GM08714 (cell line): ENCODE measurements around the gene FAM13A.

Source experiments
- H3K4me3 ChIP-seq: fragments of 200-500 bp; sonication (Bioruptor generic); 2 replicates; pipeline ENCODE4 v1.5.1; 2014; ENCODE audit warnings: mild to moderate bottlenecking, low read length, inconsistent platforms
- ZNF274 ChIP-seq: IDR thresholded peaks from 2 replicates; pipeline ENCODE4 v1.6.1; 2012; ENCODE audit warnings: mild to moderate bottlenecking, low read depth, low read length

The FAM13A gene

DNA sequence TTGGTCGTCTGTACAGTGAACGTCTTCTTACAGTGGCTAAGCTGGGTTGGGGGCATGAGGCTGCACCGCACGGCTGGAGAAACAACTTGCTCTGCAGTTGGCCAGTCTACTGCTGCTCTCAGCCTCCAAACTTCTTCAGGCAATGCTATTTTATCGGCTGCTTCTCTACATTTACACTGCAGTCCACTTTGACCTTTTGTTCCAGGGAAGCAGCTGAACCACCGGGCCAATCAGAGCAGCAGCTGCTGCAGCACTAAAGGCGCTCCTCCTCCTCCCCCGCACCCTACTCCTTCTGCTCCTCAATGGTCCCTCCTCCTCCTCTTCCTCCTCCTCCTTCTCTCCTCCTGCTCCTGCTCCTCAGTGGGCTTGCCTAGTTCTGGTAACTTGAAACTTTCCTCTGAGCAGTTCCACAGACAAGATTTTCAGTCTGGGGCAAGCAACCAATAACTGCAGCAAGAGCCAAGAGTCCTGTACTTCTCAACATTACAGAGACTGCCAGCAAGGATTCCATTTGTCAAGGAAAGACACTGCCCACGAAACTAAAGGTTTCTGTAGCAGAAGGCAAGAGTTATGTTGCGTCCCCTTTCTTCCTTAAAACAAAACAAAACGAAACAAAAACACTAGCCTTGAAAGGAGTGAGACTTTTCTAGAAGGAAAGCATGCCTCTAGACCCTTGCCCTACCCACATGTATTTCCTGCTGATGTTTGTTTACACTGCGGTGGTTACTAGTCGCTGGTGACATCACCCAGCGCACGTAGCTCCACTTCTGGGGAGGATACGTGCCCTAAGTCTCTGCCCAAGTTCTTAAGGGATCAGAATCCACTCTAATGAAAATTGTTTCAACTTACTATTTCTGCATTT lies 233.7 kb downstream of the FAM13A start:
- peak overlapping the region; percentile 52 for H3K4me3 ChIP-seq
- TF ChIP-seq ZNF274: no peak

DNA sequence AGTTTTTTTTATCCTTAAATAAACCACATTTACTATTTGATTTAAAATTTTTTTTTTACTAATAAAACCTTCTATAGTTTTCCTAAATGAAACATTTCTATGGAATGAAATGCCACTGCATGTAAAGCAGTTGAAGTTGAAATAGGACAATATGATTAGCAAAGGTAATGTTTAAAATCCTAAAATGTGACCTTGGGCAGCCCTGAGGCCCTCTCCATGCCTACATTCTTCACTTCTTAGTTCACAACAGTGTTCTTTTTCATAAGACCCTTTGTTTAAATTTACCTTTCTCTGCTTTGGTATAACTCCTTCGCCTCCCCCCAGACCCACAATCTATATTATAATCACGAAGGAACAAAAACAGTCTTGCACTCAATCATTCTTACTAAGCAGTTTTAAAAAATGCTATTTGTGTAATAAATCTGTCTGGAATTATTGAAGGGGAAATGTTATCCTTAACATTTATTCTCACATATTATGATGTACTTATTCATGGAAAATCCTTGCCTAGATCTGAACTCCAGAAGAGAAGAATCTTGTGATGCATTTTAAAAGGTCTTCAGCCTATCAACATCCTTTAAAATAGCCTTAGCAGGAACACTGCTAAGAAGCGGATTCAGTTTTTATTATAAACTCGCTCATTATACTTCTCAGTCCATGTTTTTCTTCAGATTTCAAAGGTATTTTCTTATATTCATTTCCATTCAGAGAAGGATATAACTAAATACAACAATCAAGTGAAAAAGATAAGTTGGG lies 234.8 kb downstream of the FAM13A start:
- H3K4me3 ChIP-seq: no peak overlapping the region
- no peak for TF ChIP-seq ZNF274

- no peak for TF ChIP-seq ZNF274
- no peak overlapping the region for H3K4me3 ChIP-seq
Observed at GRCh38 chr4:88821522-88821921, 235.5 kb downstream of the FAM13A start.

DNA sequence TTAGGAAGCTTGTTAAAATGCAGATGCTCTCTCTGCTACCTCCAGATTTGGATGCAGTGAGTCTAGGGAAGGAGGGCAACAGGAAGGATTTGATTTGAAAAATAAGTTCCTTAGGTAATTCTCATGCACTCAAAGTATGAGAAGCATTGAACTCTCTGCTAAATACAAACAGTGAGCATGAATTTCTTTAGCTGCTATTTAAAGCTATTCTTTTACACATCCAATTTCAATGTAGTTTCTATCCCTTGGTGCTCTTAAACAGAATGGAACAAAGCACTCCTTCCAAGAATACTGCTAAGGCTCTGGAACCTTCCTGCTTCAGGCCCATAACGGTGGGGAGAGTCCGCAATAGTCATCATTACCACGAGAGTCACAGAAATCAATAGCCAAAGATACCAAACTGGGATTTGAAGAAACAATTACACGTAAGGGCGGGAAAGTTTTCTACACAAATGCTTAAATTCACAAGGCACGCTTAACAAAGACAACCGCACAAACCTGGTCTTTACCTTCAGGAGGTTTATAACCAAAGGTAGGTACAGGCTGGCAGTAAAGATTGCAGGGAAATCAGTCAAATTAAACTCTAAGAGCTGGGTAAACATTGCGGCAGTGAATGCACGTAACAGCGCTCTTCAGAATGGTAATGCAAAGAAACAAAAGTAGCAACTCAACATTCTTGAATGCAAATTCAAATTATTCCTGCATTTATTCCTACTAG lies 236.1 kb downstream of the FAM13A start:
- TF ChIP-seq ZNF274: no peak
- H3K4me3 ChIP-seq: no peak overlapping the region

- H3K4me3 ChIP-seq: no peak overlapping the region
- TF ChIP-seq ZNF274: no peak
Observed at GRCh38 chr4:88819818-88820697, 236.9 kb downstream of the FAM13A start.

- H3K4me3 ChIP-seq: no peak overlapping the region
- TF ChIP-seq ZNF274: no peak
Observed at GRCh38 chr4:88818631-88819470, 238.1 kb downstream of the FAM13A start.

DNA sequence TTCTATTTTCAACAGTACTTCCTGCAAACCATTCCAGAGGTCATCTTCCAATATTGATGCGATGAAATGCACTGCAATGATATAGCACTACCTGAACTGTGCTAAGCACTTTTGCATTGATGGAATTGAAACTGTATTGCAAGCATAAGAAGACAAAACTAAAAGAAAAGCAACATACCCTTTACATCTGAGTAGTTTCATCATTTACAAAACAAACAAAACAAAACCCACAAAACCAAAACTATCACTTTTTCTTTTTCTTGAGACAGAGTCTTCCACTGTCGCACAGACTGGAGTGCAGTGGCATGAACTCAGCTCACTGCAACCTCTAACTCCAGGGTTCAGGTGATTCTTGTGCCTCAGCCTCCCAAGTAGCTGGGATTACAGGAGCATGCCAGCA lies 239.2 kb downstream of the FAM13A start:
- H3K4me3 ChIP-seq: no peak overlapping the region
- TF ChIP-seq ZNF274: no peak

- H3K4me3 ChIP-seq: no peak overlapping the region
- no peak for TF ChIP-seq ZNF274
Observed at GRCh38 chr4:88816360-88816759, 240.6 kb downstream of the FAM13A start.

DNA sequence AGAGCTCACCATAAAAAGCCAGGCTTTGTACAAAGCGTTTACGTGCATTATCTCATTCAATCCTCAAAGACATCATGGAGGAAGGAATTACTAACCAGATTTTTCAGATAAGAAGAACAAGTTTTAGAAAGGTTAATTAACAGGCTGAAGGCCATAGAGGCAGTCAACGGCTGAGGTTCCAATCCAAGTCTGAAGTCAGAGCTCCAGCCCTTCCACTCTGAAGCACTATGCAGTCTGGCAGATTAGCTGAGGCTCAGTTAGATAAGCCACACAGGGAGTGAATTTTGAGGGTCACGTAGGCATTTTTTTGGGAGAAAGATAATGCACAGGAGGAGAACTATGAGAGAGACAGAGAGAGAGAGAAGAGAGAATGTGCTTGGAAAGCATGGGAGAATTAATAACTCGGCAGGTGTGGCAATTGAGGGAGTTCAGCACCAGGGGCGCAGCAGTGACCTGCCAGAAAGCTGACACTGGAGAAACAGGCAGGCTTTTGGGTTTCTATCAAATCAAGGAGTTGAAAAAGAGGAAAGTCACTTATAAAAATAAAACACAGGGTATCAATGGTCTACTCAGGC lies 242.9 kb downstream of the FAM13A start:
- TF ChIP-seq ZNF274: no peak
- no peak overlapping the region for H3K4me3 ChIP-seq

- TF ChIP-seq ZNF274: no peak
- H3K4me3 ChIP-seq: no peak overlapping the region
Observed at GRCh38 chr4:88813013-88813412, 244.0 kb downstream of the FAM13A start.

- TF ChIP-seq ZNF274: no peak
- H3K4me3 ChIP-seq: no peak overlapping the region
Observed at GRCh38 chr4:88812420-88812819, 244.6 kb downstream of the FAM13A start.

- TF ChIP-seq ZNF274: no peak
Observed at GRCh38 chr4:88811904-88812303, 245.1 kb downstream of the FAM13A start.

DNA sequence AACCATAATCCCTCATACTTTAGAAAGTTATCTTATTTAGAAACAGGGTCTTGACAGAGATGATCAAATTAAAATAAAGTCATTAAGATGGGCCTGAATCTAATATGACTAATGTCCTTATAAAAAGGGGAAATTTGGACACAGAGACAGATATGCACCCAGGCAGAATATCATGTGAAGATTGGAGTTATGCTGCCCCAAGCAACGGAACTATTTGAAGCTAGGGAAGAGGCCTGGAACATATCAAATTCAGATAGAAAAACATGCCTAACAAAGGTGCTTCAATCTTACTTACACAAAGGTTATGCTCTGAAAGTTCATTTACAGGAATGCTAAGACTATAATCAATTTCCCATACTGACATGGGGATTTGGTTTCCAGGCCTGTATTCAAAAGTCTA lies 246.7 kb downstream of the FAM13A start:
- no peak for TF ChIP-seq ZNF274
- H3K4me3 ChIP-seq: no peak overlapping the region

More at GRCh38 chr4:88811904-88812303, 245.1 kb downstream of the FAM13A start:
- H3K4me3 ChIP-seq: no peak overlapping the region
